NAMALWA (cell line): Measurements from ENCODE around the gene OR52R1.
"Not testable (repeated sequence)": the region's sequence is repeated elsewhere in the genome, so short reads cannot be mapped to it uniquely, and the experiment has no call there.

ENCODE experiments used
- DNase-seq: peaks from one replicate; pipeline ENCODE4 v3.0.0-alpha.2; 2015; ENCODE audit warnings: low spot score

OR52R1 gene

GRCh38 chr11:4804280-4804679 is at the start of gene OR52R1:
OR52R1 (minus strand) TSS chr11:4804380; CDS start chr11:4804380, 0 bp downstream.
- DNase-seq = no peak

- DNase-seq = no peak
These were observed 46.9 kb upstream of the OR52R1 start for GRCh38 chr11:4851033-4851432.

- DNase-seq = no peak
These were observed 44.8 kb upstream of the OR52R1 start, which contains the start of gene OR51S1 for GRCh38 chr11:4848908-4849532. OR51S1 (minus strand) TSS chr11:4849208; CDS start chr11:4849208, 0 bp downstream.

- no peak for DNase-seq
These were observed 35.8 kb upstream of the OR52R1 start for GRCh38 chr11:4839851-4840549.

GRCh38 chr11:4830909-4831308 is 26.7 kb upstream of the OR52R1 start:
- no peak for DNase-seq

- no peak for DNase-seq
These were observed 26.2 kb upstream of the OR52R1 start for GRCh38 chr11:4830346-4830745.

GRCh38 chr11:4826425-4826824 is 22.2 kb upstream of the OR52R1 start:
- no peak for DNase-seq

GRCh38 chr11:4825132-4825531 is 21.0 kb upstream of the OR52R1 start:
- no peak for DNase-seq

GRCh38 chr11:4821021-4821420 is 16.8 kb upstream of the OR52R1 start, which contains the start of gene OR51F2:
OR51F2 (plus strand) TSS chr11:4821321; CDS start chr11:4821422, 101 bp downstream.
- DNase-seq = no peak

- DNase-seq = no peak
These were observed 5.1 kb upstream of the OR52R1 start for GRCh38 chr11:4809246-4809645.

- DNase-seq = no peak
These were observed 4.3 kb upstream of the OR52R1 start for GRCh38 chr11:4808476-4808875.

GRCh38 chr11:4801316-4801715 is 2.9 kb downstream of the OR52R1 start:
- not testable (repeated sequence) for DNase-seq

GRCh38 chr11:4798427-4799183 is 5.6 kb downstream of the OR52R1 start:
- no peak for DNase-seq

GRCh38 chr11:4797206-4797605 is 7.0 kb downstream of the OR52R1 start:
- no peak for DNase-seq

- DNase-seq = no peak
These were observed 21.7 kb downstream of the OR52R1 start for GRCh38 chr11:4782454-4782853.

- no peak for DNase-seq
These were observed 34.3 kb downstream of the OR52R1 start, which contains the start of gene OR51F1 for GRCh38 chr11:4769838-4770237. OR51F1 (minus strand) TSS chr11:4769938; CDS start chr11:4769938, 0 bp downstream.

- DNase-seq = no peak
These were observed 36.1 kb downstream of the OR52R1 start for GRCh38 chr11:4768094-4768493.

- no peak for DNase-seq
These were observed 37.6 kb downstream of the OR52R1 start for GRCh38 chr11:4766420-4767043.

GRCh38 chr11:4763096-4763495 is 41.1 kb downstream of the OR52R1 start:
- DNase-seq = no peak
